Omental fat pad (tissue), 4 donors: ENCODE measurements around the gene GAST. TPM values are rescaled to one million over a fixed set of nuclear protein-coding genes. Genes with fewer than 3 reads are reported as not detected.

Source experiments
- ATAC-seq: fragments of 150-250 bp; one replicate; pipeline ENCODE4 v1.9.1; 2016; ENCODE audit warnings: mild to moderate bottlenecking, moderate library complexity; ENCODE audit not compliant: low FRiP score
- DNase-seq: peaks from one replicate; pipeline ENCODE4 v3.0.0-alpha.2; 2019; ENCODE audit warnings: low spot score
- small RNA-seq: library from RNA; depleted of rRNA; stranded (forward); fragments of <200 nt; gene quantifications from one replicate; pipeline ENCODE3, GENCODE V24; 2016
- total RNA-seq, 4 donors: library from RNA; depleted of rRNA; stranded (reverse); fragments of >200 nt; gene quantifications; one replicate each; pipeline ENCODE4 v1.1.0, GENCODE V29; 2016
- TF ChIP-seq, protein P1 (sequence below), 3 donors: fragments of 450-650 bp; IDR thresholded peaks; one replicate each; pipeline ENCODE4 v1.5.1; 2016 to 2017; ENCODE audit warnings: antibody characterized with exemption in 3 of 3, mild to moderate bottlenecking in 3 of 3, moderate library complexity in 2 of 3

GAST gene
- total RNA-seq, 4 donors from 2014 or later = not detected

DNA sequence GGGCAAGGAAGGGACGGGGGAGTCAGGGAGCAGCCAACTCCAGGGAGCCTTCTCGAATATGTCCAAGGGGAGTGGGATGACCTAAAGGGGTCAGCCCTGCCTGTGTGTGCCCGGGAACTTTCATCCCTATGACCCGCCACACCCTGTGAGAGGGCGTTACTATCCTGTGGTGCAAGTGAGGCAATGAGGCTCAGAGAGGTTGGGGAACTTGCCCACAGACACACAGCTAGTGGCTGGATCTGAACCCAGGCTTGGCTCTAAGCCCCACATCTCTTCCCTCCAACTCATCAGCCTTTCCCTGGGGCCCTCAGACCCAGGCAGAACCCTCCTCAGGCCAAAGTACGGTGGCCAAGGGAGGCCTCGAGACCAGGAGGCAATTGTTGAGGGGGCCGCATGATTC is 51.2 kb downstream of the GAST start:
- DNase-seq = no peak
- TF ChIP-seq, protein P1, sequence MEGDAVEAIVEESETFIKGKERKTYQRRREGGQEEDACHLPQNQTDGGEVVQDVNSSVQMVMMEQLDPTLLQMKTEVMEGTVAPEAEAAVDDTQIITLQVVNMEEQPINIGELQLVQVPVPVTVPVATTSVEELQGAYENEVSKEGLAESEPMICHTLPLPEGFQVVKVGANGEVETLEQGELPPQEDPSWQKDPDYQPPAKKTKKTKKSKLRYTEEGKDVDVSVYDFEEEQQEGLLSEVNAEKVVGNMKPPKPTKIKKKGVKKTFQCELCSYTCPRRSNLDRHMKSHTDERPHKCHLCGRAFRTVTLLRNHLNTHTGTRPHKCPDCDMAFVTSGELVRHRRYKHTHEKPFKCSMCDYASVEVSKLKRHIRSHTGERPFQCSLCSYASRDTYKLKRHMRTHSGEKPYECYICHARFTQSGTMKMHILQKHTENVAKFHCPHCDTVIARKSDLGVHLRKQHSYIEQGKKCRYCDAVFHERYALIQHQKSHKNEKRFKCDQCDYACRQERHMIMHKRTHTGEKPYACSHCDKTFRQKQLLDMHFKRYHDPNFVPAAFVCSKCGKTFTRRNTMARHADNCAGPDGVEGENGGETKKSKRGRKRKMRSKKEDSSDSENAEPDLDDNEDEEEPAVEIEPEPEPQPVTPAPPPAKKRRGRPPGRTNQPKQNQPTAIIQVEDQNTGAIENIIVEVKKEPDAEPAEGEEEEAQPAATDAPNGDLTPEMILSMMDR (IDR thresholded peaks at IDR 0.05) = no peak
- no peak for ATAC-seq

Small RNA genes within 50 kb of the gene (small RNA-seq; reads per million reads assigned to genes)
- gene RN7SL399P = not detected
- 0.77 reads per million for gene RNA5SP442

Other genes with a start within 250 kb of the GAST start
- not detected for gene KRT32, start 244.9 kb upstream of the GAST start, total RNA-seq
- gene KRT35, start 231.2 kb upstream of the GAST start, total RNA-seq = not detected
- not detected for gene KRT36, start 222.4 kb upstream of the GAST start, total RNA-seq
- under 1 TPM in 1 of 4 donors, not detected in 3; 0.65 TPM for gene KRT13, start 206.7 kb upstream of the GAST start, total RNA-seq
- gene KRT15, start 193.4 kb upstream of the GAST start, total RNA-seq = 1 to 10 TPM in 2 of 4 donors, under 1 TPM in 1, not detected in 1; 0.31 to 2.5 (median 1.8) TPM
- 100 to 1,000 TPM in 2 of 4 donors, 10 to 100 TPM in 2; 22.1 to 838 (median 270) TPM for gene KRT19, start 184.0 kb upstream of the GAST start, total RNA-seq
- gene KRT9, start 140.3 kb upstream of the GAST start, total RNA-seq = not detected
- gene KRT14, start 125.4 kb upstream of the GAST start, total RNA-seq = 1 to 10 TPM in 2 of 4 donors, under 1 TPM in 1, not detected in 1; 0.56 to 4.0 (median 3.0) TPM
- gene KRT16, start 99.6 kb upstream of the GAST start, total RNA-seq = 100 to 1,000 TPM in 1 of 4 donors, 1 to 10 TPM in 2, under 1 TPM in 1; 0.84 to 158 (median 7.6) TPM
- under 1 TPM in 1 of 4 donors, not detected in 3; 0.56 TPM for gene KRT17, start 87.8 kb upstream of the GAST start, total RNA-seq
- gene EIF1, start 23.4 kb upstream of the GAST start, total RNA-seq = 100 to 1,000 TPM; 444 to 832 (median 685) TPM
- 1 to 10 TPM in 1 of 4 donors, under 1 TPM in 1, not detected in 2; 0.47 to 1.1 TPM for gene HAP1, start 22.3 kb downstream of the GAST start, total RNA-seq
- 10 to 100 TPM; 34.8 to 84.5 (median 39.0) TPM for gene JUP, start 74.4 kb downstream of the GAST start, total RNA-seq
- gene P3H4, start 99.6 kb downstream of the GAST start, total RNA-seq = 10 to 100 TPM in 2 of 4 donors, 1 to 10 TPM in 2; 6.6 to 15.6 (median 10.0) TPM
- 10 to 100 TPM; 30.5 to 53.1 (median 42.3) TPM for gene FKBP10, start 100.7 kb downstream of the GAST start, total RNA-seq
- gene NT5C3B, start 123.9 kb downstream of the GAST start, total RNA-seq = 10 to 100 TPM; 35.5 to 65.9 (median 42.5) TPM
- under 1 TPM in 3 of 4 donors, not detected in 1; 0.44 to 0.72 (median 0.63) TPM for gene KLHL10, start 125.5 kb downstream of the GAST start, total RNA-seq
- 10 to 100 TPM; 16.2 to 18.8 (median 18.0) TPM for gene KLHL11, start 153.1 kb downstream of the GAST start, total RNA-seq
- gene ACLY, start 206.6 kb downstream of the GAST start, total RNA-seq = 100 to 1,000 TPM in 3 of 4 donors, 10 to 100 TPM in 1; 91.6 to 133 (median 111) TPM
- gene ODAD4, start 218.3 kb downstream of the GAST start, total RNA-seq = under 1 TPM; 0.19 to 0.96 (median 0.49) TPM